Measurements from ENCODE around the gene NPAS3.

Gene NPAS3

DNA sequence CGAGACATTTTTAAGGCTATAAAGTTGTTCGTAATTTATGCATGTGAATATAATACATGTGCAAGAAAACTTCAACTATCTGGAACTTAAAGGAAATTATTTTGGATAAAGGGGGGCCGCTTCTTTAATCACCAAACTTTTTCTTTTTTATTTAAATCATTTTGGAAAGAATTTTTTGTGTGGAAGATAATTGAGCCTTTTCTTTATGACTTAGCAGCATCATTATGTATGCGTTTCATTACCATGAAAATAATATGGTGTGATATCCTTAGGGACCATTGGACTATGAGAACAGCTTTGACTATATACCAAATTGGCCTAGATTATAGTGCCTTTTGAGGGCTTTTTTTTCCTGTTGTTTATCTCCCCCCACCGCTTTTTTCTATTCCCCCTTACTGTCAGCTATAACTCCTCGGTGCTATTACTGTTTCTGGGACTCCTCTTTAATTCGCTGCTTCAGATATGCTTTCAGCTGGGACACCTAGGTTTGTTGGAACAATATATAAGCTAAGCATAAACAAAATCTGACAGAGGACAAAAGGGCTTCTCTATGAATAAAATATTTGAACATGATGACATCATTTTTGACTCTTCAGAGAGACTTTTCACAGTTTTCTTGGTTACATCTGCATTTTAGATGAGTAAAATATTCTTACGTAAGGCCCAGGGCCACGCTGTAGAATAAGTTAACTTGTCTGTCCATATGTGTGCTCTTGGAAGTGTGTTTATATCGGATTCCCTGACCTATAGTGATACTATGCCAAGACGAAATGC is 392.7 kb downstream of the NPAS3 start:
- TF ChIP-seq GATA2 (IDR thresholded peaks at IDR 0.05; ENCODE audit: low read depth, low read length) (no peak), GATA3 (IDR thresholded peaks at IDR 0.05; ENCODE audit: low read depth, low read length) (no peak)

DNA sequence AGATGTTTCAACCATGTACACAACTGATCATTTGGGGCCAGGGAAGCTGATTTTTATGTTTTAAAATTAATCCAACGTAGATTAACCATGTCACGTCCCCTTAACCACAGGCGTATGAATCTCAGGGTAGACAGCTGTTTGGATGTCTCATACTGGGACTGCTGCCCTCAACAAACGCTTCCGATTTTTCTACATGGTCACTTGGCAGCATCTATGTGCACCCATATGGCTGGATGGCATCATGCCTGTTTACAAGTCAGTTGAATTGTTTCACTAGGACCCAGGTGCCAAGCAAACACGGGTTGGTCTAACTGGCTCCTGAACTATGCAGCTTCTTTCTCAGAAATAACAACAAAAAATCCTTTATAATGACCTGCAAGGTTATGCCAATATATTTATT is 393.8 kb downstream of the NPAS3 start:
- no peak for TF ChIP-seq GATA3 (IDR thresholded peaks at IDR 0.05; ENCODE audit: low read depth, low read length)
- TF ChIP-seq GATA2 (IDR thresholded peaks at IDR 0.05; ENCODE audit: low read depth, low read length), result no peak

DNA sequence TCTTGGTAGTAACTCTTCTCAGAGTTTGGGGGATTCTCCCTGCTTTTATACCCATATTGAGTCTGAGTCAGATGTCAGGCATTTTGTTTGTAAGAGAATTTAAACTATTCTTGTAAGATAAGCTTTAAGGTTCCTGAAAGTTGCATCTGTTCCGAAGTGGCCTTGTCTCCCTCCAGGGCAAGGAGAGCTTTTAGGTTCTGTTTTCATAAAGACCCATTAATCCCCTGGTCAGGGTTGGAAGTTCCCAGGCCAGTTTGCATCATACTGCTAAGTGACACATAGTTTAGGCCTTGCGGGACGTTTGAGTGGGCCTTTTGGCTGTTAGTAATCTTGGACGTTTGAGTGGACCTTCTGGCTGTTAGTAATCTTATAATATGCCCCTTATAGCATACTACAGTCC is 396.7 kb downstream of the NPAS3 start:
- TF ChIP-seq GATA3 (IDR thresholded peaks at IDR 0.05; ENCODE audit: low read depth, low read length), result no peak

- TF ChIP-seq GATA2 (IDR thresholded peaks at IDR 0.05; ENCODE audit: low read depth, low read length), result no peak
- TF ChIP-seq GATA3 (IDR thresholded peaks at IDR 0.05; ENCODE audit: low read depth, low read length), result no peak
Measured at GRCh38 chr14:33342299-33342974, 403.8 kb downstream of the NPAS3 start.

DNA sequence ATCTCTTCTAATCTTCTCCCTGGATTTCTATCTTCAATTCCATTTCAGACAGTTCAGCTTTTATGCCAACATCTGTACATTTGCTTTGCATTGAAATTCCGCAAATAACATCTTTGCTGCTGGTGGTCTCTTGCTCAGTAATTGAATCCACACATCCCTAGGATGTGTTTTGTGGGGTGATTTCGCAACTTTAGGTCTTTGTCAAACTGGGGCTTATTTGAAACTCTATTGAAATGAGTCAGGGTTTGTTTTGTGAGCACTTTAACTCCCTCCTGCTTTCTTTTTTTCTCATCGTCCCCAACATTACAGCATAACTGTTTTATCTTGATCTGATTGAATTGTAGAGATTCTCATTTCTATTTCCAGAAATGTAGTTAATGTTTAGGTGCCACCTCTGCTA is 404.3 kb downstream of the NPAS3 start:
- TF ChIP-seq GATA2 (IDR thresholded peaks at IDR 0.05; ENCODE audit: low read depth, low read length), result no peak
- no peak for TF ChIP-seq GATA3 (IDR thresholded peaks at IDR 0.05; ENCODE audit: low read depth, low read length)

DNA sequence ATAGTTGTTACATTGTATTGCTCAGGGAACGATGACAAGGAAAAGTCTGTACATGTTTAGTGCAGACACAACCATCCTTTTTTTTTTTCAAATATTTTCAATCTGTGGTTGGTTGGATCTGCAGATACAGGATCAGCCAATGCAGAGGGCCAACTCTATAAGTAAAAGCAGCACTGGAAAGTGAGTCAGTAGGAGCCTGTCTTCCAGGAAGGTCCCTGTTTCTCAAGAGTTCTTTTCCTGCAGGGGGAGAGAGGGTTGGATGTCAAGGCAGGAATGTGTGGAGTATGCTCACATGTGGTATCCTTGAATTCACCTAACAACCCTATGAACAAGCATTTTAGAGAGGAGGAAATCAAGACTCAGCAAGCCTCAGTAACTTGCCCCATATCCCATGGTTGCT is 409.1 kb downstream of the NPAS3 start:
- no peak for TF ChIP-seq GATA3 (IDR thresholded peaks at IDR 0.05; ENCODE audit: low read depth, low read length)
- TF ChIP-seq GATA2 (IDR thresholded peaks at IDR 0.05; ENCODE audit: low read depth, low read length), result no peak

DNA sequence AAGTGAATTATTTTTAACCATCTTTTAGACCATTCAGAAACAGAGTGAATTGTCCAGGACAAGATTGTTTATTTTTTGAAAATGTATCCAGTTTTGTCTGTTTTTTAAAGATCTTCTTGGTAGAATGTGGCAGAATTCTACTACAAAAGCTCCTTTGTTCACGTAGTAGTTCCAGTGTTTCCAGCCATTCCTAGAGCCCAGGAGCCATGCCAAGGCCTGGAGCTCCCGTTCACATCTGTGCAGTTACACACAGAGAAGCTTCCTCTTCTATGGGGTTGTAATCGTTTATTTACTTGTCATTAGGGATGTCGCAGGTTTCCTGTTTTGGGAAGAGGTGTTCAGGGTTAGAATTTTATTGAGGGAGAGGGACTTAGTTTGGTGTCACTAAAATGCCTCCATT is 409.8 kb downstream of the NPAS3 start:
- TF ChIP-seq GATA3 (IDR thresholded peaks at IDR 0.05; ENCODE audit: low read depth, low read length) (no peak), GATA2 (IDR thresholded peaks at IDR 0.05; ENCODE audit: low read depth, low read length) (no peak)

DNA sequence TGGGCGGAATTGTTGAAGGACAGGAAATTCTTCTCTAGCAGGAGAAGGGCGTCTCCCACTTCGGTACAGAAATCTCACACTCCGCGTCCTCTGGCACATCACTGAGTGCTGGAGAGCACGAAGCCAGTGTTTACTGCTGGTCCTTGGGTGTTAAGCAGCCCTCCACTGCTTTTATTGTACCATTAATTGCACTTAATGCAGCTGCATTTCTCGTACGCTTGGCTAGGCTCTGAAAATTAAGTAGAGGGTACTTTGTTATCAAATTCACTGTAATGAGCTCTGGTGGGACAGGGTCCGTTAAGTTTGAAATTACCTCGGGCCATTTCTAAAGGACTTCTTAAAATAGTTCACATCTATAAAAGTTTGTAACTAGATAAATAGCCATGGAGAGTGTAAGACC is 411.2 kb downstream of the NPAS3 start:
- TF ChIP-seq GATA3 (IDR thresholded peaks at IDR 0.05; ENCODE audit: low read depth, low read length), result no peak
- no peak for TF ChIP-seq GATA2 (IDR thresholded peaks at IDR 0.05; ENCODE audit: low read depth, low read length)

DNA sequence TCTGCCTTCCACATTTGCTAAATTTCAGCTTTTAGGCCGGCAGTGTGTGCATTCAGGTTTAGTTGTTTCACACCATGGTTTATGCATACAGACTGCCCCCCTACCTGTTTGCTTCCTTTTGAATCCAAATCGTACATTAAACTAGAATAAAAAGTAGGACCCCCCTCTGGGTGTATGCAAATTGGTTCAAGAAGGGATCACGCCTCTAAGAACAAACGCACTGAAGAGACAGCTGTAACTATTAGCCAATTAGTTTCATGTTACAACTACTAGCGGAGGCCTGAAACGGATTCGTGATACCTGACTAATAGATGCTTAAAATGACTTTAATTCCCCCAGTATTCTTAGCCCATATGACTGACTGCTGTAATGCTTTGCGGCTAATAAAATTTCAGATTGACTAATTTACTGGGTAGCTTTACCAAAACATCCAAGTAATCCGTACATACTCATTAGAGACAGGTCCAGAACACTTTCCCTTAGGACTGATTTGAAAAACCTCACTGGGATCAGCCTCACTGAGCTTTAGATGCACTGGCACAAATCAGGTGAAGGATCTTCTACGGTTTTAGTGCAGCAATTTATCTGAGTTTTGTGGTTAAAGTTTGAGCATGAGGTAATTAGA is 411.8 kb downstream of the NPAS3 start:
- no peak for TF ChIP-seq GATA3 (IDR thresholded peaks at IDR 0.05; ENCODE audit: low read depth, low read length)
- TF ChIP-seq GATA2 (IDR thresholded peaks at IDR 0.05; ENCODE audit: low read depth, low read length), result no peak

- TF ChIP-seq GATA2 (IDR thresholded peaks at IDR 0.05; ENCODE audit: low read depth, low read length), result no peak
- no peak for TF ChIP-seq GATA3 (IDR thresholded peaks at IDR 0.05; ENCODE audit: low read depth, low read length)
Measured at GRCh38 chr14:33352821-33353220, 414.1 kb downstream of the NPAS3 start.

- TF ChIP-seq GATA2 (IDR thresholded peaks at IDR 0.05; ENCODE audit: low read depth, low read length) (no peak), GATA3 (IDR thresholded peaks at IDR 0.05; ENCODE audit: low read depth, low read length) (no peak)
Measured at GRCh38 chr14:33356181-33356580, 417.5 kb downstream of the NPAS3 start.

DNA sequence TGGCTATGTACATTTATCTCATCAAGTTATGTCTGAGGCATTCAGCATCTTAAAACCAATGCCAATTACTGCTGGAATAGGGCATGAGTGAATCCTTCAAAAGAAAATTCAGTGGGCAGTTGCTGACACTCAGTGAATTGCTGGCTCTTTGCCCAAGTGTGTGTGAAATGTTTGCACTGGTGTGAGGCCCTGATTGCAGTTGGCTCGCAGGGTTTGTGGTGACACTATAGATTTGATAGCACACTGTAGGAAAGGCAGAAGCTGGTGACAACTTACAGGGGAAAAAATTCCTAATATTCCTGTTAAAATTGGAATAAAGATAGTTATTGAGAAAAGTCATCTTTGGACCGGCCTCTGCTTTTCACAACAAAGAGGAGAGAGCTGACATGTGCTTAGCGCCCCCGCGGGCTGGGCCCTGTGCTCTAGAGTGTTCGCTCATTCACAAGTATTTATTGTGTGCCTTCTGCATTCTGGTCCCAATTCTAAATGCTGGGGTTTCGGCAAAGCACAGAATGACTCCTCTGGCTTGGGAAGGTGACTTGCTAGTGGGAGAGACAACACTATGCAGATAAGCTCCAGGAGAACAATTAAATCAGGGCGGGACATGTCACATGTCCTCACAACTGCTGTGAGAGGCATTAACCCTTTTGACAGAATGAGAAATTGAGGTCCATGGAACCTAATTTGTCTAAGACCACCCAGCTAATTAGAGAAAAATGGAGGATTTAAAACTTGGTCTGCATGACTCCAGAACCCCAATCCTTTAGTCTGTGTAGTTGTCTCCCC is 418.7 kb downstream of the NPAS3 start:
- no peak for TF ChIP-seq GATA2 (IDR thresholded peaks at IDR 0.05; ENCODE audit: low read depth, low read length)
- TF ChIP-seq GATA3 (IDR thresholded peaks at IDR 0.05; ENCODE audit: low read depth, low read length), result no peak

- TF ChIP-seq GATA2 (IDR thresholded peaks at IDR 0.05; ENCODE audit: low read depth, low read length), result no peak
- no peak for TF ChIP-seq GATA3 (IDR thresholded peaks at IDR 0.05; ENCODE audit: low read depth, low read length)
Measured at GRCh38 chr14:33359288-33359881, 420.7 kb downstream of the NPAS3 start.

DNA sequence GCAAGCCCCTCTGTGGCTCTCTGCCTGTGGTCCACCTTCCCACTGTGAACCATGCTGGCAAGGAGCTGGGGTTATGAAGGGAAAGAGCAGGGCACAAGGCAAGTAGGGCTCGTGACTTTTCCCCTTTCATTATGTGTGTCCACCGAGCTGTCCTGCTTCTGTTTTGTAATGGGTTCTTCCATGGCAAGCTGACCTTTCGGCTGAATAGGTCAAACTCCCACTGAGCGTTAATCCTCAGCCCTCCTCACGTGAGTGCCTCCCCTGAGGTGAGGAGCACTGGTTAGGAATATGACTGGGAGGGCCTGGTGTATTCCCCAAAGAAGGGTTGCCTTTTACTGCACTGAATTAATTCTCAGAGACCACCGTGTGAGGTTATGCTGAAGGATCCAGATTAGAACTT is 424.3 kb downstream of the NPAS3 start:
- no peak for TF ChIP-seq GATA2 (IDR thresholded peaks at IDR 0.05; ENCODE audit: low read depth, low read length)
- TF ChIP-seq GATA3 (IDR thresholded peaks at IDR 0.05; ENCODE audit: low read depth, low read length), result no peak
